Measurements from ENCODE around the gene SEMA4B.

GRCh38 chr15:90192961-90193786 lies 8.0 kb upstream of the SEMA4B start:
- TF ChIP-seq CTCF (IDR thresholded peaks at IDR 0.05) (no peak), EZH2 (IDR thresholded peaks at IDR 0.05) (no peak)
